ENCODE measurements around the gene TADA2A.

The TADA2A gene

GRCh38 chr17:37488009-37488604, 81.4 kb downstream of the TADA2A start (continued):
- TF ChIP-seq ZFP69B (tag by site-specific recombination; IDR thresholded peaks at IDR 0.05) (peak; percentile 70; the same call in 1 of the 2 replicates), KLF7 (tag by site-specific recombination; IDR thresholded peaks at IDR 0.05; ENCODE audit: borderline replicate concordance) (no peak), HOXA7 (CRISPR knock-in tag; IDR thresholded peaks at IDR 0.05; ENCODE audit: borderline replicate concordance) (no peak), IKZF3 (tag by site-specific recombination; IDR thresholded peaks at IDR 0.05) (peak; percentile 87), ZNF391 (tag by site-specific recombination; IDR thresholded peaks at IDR 0.05; ENCODE audit: borderline replicate concordance, low read depth) (peak; percentile 30; the same call in 1 of the 2 replicates), OVOL3 (tag by site-specific recombination; IDR thresholded peaks at IDR 0.05) (peak; percentile 63; the same call in 1 of the 2 replicates), ZNF580 (tag by site-specific recombination; IDR thresholded peaks at IDR 0.05) (0 out of 2 replicates have a peak, but pooled peaks have one; percentile 58), ZNF692 (tag by site-specific recombination; IDR thresholded peaks at IDR 0.05) (peak; percentile 48), ZNF660 (tag by site-specific recombination; IDR thresholded peaks at IDR 0.05) (peak; percentile 67; the same call in 1 of the 2 replicates), KLF16 (tag by site-specific recombination; IDR thresholded peaks at IDR 0.05) (0 out of 2 replicates have a peak, but pooled peaks have one; percentile 32), ZNF561 (tag by site-specific recombination; IDR thresholded peaks at IDR 0.05; ENCODE audit: borderline replicate concordance) (peak; percentile 68; the same call in 1 of the 2 replicates), ZNF629 (tag by site-specific recombination; IDR thresholded peaks at IDR 0.05) (peak; percentile 99), ZNF335 (tag by site-specific recombination; conservative IDR thresholded peaks at IDR 0.05) (peak; percentile 96), ZNF324 (tag by site-specific recombination; IDR thresholded peaks at IDR 0.05) (peak; percentile 56; the same call in 1 of the 2 replicates), KLF1 (tag by site-specific recombination; IDR thresholded peaks at IDR 0.05) (no peak), TCF7L2 (IDR thresholded peaks at IDR 0.05; ENCODE audit: borderline replicate concordance, low read depth, low read length) (no peak), ZNF433 (tag by site-specific recombination; IDR thresholded peaks at IDR 0.05; ENCODE audit: low read depth) (no peak), SP2 (tag by site-specific recombination; IDR thresholded peaks at IDR 0.05) (peak; percentile 13), KLF10 (tag by site-specific recombination; IDR thresholded peaks at IDR 0.05) (peak; percentile 82), BCL11A (tag by site-specific recombination; IDR thresholded peaks at IDR 0.05; ENCODE audit: low read depth) (peak; percentile 78; the same call in 1 of the 2 replicates), GLI2 (tag by site-specific recombination; IDR thresholded peaks at IDR 0.05; ENCODE audit: borderline replicate concordance, low read depth) (peak; percentile 24; the same call in 1 of the 2 replicates), ZBTB7A (tag by site-specific recombination; IDR thresholded peaks at IDR 0.05; ENCODE audit: low read depth) (no peak), ZNF654 (tag by site-specific recombination; IDR thresholded peaks at IDR 0.05; ENCODE audit: low read depth) (no peak), SP3 (tag by site-specific recombination; IDR thresholded peaks at IDR 0.05) (0 out of 2 replicates have a peak, but pooled peaks have one; percentile 8)
- TF ChIP-seq, protein P1, sequence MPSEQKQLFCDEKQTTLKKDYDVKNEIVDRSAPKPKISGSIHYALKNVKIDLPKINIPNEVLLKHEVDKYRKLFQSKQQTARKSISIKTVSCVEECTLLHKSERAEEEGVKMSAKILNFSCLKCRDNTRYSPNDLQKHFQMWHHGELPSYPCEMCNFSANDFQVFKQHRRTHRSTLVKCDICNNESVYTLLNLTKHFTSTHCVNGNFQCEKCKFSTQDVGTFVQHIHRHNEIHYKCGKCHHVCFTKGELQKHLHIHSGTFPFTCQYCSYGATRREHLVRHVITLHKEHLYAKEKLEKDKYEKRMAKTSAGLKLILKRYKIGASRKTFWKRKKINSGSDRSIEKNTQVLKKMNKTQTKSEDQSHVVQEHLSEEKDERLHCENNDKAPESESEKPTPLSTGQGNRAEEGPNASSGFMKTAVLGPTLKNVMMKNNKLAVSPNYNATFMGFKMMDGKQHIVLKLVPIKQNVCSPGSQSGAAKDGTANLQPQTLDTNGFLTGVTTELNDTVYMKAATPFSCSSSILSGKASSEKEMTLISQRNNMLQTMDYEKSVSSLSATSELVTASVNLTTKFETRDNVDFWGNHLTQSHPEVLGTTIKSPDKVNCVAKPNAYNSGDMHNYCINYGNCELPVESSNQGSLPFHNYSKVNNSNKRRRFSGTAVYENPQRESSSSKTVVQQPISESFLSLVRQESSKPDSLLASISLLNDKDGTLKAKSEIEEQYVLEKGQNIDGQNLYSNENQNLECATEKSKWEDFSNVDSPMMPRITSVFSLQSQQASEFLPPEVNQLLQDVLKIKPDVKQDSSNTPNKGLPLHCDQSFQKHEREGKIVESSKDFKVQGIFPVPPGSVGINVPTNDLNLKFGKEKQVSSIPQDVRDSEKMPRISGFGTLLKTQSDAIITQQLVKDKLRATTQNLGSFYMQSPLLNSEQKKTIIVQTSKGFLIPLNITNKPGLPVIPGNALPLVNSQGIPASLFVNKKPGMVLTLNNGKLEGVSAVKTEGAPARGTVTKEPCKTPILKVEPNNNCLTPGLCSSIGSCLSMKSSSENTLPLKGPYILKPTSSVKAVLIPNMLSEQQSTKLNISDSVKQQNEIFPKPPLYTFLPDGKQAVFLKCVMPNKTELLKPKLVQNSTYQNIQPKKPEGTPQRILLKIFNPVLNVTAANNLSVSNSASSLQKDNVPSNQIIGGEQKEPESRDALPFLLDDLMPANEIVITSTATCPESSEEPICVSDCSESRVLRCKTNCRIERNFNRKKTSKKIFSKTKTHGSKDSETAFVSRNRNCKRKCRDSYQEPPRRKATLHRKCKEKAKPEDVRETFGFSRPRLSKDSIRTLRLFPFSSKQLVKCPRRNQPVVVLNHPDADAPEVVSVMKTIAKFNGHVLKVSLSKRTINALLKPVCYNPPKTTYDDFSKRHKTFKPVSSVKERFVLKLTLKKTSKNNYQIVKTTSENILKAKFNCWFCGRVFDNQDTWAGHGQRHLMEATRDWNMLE (tag by site-specific recombination; conservative IDR thresholded peaks at IDR 0.05; ENCODE audit: low read depth): peak; percentile 54; the same call in 1 of the 2 replicates
- TF ChIP-seq, protein P2, sequence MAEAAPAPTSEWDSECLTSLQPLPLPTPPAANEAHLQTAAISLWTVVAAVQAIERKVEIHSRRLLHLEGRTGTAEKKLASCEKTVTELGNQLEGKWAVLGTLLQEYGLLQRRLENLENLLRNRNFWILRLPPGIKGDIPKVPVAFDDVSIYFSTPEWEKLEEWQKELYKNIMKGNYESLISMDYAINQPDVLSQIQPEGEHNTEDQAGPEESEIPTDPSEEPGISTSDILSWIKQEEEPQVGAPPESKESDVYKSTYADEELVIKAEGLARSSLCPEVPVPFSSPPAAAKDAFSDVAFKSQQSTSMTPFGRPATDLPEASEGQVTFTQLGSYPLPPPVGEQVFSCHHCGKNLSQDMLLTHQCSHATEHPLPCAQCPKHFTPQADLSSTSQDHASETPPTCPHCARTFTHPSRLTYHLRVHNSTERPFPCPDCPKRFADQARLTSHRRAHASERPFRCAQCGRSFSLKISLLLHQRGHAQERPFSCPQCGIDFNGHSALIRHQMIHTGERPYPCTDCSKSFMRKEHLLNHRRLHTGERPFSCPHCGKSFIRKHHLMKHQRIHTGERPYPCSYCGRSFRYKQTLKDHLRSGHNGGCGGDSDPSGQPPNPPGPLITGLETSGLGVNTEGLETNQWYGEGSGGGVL (tag by site-specific recombination; IDR thresholded peaks at IDR 0.05): peak; percentile 75
- TF ChIP-seq, protein P3, sequence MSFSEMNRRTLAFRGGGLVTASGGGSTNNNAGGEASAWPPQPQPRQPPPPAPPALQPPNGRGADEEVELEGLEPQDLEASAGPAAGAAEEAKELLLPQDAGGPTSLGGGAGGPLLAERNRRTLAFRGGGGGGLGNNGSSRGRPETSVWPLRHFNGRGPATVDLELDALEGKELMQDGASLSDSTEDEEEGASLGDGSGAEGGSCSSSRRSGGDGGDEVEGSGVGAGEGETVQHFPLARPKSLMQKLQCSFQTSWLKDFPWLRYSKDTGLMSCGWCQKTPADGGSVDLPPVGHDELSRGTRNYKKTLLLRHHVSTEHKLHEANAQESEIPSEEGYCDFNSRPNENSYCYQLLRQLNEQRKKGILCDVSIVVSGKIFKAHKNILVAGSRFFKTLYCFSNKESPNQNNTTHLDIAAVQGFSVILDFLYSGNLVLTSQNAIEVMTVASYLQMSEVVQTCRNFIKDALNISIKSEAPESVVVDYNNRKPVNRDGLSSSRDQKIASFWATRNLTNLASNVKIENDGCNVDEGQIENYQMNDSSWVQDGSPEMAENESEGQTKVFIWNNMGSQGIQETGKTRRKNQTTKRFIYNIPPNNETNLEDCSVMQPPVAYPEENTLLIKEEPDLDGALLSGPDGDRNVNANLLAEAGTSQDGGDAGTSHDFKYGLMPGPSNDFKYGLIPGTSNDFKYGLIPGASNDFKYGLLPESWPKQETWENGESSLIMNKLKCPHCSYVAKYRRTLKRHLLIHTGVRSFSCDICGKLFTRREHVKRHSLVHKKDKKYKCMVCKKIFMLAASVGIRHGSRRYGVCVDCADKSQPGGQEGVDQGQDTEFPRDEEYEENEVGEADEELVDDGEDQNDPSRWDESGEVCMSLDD (tag by site-specific recombination; IDR thresholded peaks at IDR 0.05): peak; percentile 43; the same call in 1 of the 2 replicates

Data from HEK293 (cell line).